EH (cell line): ENCODE data around the gene TBL1X.
"Not testable (repeated sequence)": the region's sequence is repeated elsewhere in the genome, so short reads cannot be mapped to it uniquely, and the experiment has no call there.

Source experiments
- DNase-seq: peaks from one replicate; pipeline ENCODE4 v3.0.0-alpha.2; 2015; ENCODE audit warnings: low read depth

Gene TBL1X

DNA sequence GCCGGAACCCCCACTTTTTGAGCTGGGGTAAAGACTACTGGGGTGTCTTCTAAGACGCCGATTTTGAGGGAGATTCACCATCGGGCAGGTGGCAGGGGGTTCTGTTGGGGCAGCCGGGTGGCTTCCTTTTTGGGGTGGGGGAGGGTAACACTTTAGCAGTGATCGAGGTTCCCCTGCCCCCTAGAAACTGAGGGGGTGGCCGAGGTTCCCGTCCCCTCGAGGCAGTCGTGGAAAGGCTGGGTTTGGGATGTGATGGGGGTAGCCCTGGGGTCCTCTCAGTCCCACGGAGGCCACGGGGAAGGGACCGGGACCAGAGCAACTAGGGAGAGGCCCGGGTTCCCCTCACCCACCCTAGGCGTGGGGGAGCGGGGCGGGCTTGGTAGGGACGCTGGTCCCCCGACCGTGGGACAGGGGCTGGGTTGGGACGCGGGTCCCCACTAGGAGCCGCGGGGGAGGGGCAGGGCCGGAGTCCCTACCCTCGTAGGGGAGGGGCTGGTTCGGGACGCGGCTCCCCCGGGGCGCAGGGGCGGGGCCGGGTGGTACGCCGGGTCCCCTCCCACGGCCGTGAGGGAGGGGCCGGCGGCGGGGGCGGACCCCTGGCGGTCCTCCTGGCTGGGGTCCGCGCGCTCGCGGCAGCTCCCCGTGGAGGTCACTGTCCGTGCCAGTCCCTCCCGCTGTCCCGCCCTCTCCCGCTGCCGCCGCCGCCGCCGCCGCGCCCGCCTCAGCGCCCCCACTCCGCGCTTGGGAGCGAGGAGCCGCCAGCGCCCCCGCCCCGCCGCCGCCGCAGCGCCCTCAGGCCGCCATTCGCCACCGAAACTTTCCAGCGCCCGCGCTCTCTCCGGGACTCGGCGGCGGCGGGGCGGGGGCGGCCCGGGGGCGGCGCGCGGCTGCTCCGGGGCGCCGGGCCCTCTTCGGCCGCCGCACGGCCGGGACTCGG is at the start of gene TBL1X:
Gene TBL1X (plus strand): TSS at position 624 of the 937 bp plus-strand sequence. CDS start 188,529 bp downstream, outside the sequence.
- peak; percentile 68 for DNase-seq

DNA sequence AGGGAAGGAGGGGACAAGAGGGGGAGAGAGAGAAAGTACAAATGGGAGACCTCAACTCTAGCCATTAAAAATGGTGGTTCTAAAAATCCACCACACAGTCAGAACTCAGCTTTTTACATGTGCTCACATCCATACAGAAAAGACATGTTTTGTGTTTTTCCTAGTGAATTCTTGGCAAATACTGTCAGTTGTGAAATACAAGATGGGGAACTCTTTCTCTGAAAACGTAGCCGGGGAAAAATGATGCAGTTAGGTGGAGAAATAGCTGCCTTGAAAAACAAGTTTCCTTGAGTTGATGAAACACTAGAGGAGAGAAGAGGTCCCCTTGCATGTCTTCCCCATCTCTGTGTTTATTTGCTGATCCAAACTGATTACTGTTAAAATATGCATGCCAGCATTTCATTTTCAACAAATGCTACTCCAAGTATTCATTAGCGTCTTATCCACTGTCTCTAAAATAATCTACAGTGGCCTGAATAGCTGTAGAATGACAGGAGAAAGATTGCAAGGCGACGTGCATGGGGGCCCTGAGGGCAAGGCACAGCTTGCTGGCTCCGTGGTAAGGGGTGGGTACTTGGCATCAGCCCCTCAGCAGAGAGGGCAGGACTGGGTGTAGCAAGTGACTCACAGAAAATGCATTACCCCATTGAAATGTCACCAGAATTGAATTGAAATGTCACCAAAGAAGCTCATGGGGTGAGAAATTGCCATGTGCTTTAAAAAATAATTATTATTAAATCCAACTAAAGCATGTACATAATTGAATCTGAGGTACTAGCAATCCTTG is 48.1 kb upstream of the TBL1X start:
- DNase-seq = peak; percentile 65

DNA sequence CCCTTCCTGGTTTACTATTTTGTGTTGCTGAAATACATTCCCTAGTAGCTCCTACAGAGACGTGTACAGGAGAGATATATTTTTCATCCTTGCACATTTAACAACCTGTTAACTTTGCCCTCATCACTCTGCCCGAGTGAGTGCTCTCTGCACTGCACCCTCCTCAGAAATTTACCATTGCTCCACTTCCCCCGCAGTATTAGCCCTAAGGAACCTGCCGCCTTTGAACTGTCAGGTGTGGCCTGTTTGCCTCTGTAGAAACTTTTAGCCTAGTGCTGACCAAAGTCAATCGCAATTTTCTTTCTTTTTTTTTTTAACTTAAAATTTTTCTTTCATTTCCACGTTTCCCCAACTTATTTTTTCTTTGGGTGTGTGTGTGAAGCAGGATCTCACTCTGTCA is 46.6 kb upstream of the TBL1X start:
- DNase-seq = no peak

- peak; percentile 39 for DNase-seq
These were observed 44.3 kb upstream of the TBL1X start for GRCh38 chrX:9420275-9421265.

GRCh38 chrX:9429767-9430166 is 35.1 kb upstream of the TBL1X start:
- DNase-seq = no peak

DNA sequence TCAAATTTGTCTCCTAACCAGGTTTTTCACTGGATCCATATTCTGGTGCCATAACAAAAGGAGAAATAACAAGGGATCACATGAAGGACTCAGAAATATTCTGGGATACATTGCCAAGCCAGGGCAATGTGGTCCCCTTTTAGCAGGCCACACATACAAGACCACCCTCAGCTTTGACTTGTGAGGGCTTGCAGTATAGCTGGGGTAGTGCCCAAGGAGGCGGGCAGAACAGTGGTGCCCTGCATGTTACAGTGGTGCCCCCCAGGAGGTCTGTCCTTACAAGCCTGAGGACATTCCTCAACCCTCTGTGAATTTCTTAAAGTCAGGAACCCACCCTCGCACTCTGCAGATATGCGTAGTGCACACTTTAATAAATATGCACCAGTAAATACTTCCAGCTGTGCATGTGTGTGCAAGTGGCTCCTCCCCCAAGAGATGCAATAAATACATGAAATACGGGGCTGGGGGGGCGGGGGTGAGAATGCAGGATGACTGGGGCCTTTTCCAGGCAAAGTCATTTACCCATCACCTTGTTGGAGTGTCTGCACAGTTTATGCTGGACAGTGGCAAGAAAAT is 34.4 kb upstream of the TBL1X start:
- no peak for DNase-seq

DNA sequence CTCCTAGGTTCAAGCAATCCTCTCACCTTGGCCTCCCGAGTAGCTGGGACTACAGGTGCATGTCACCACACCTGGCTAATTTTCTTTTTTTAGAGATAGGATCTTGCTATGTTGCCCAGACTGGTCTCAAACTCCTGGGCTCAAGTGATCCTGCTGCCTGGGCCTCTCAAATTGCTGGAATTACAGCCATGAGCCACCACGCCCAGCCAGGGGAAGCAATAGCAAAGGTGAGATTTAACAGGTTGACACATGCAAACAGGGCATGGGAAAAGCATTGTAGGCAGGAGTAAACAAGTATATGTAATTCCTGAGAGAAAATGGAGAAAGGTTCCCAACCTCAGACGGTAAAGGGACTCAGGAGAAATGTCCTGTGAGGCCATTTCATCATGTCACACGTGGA is 33.6 kb upstream of the TBL1X start:
- no peak for DNase-seq

DNA sequence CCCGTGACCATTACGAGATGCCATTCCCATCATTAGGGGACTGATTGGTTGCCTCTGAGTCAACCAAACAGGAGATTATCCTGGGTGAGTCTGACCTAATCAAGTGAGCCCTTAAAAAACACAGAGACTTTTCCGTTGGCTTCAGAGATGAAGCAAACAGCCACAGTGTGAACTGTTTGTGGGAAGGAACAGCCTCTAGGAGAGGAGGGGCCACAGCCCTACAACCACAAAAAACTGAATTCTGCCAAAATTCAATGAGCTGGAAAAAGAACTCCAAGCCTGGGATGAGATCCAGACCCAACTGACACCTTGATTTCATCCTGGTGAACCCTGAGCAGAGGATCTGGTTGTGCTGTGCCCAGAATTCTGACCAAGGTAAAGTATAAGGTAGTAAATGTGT is 31.3 kb upstream of the TBL1X start:
- DNase-seq = no peak

DNA sequence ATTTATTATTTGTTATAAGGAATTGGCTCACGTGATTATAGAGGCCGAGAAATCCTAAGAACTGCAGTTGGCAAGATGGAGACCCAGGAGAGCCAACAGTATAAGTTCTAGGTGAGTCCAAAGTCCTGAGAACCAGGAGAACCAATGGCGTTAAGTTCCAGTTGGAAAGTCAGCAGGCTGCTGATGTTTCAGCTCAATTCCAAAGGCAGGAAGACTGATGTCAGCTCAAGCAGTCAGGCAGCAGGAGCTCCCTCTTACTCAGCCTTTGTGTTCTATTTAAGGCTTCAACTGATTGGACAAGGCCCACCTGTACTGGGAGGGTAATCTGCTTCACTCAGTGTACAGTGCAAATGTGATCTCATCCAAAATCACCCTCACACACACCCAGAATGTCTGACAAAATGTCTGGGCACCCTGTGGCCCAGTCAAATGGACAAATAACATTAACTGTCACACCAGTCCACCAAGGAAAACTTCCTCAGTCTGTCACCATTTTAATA is 30.8 kb upstream of the TBL1X start:
- no peak for DNase-seq

DNA sequence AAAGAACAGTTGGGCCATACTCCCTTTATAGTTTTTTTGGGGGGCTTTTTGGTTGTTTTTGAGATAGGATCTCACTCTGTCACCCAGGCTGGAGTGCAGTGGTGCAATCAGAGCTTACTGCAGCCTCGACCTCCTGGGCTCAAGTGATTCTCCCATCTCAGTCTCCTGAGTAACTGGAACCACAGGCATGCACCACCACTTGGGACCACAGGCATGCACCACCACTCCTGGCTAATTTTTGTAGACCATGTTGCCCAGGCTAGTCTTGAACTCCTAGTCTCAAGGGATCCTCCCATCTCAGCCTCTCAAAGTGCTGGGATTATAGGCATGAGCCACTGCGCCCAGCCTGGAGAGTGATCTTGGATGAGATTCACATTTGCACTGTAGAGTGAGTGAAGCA is 29.8 kb upstream of the TBL1X start:
- DNase-seq = peak; percentile 52

GRCh38 chrX:9436812-9437211 is 28.0 kb upstream of the TBL1X start:
- DNase-seq = no peak

DNA sequence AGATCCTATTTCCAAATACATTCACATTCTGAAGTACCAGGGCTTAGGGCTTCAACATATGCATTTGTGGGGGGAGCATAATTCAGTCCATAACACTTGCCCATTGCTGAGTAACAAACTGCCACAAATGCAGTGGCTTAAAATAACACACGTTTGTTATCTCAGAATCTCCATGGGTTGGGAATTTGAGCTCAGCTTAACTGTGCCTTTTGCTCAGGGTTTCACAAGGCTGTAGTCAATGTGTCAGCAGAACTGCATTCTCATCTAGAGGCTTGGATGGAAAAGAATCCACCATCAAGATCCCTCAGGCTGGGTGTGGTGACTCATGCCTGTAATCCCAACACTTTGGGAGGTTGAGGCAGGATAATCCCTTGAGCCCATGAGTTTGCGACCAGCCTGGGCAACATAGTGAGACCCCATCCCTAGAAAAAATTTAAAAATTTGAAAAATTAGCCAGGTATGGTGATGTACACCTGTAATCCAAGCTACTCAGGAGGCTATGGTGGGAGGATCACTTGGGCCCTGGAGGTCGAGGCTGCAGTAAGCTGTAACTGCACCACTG is 25.8 kb upstream of the TBL1X start:
- DNase-seq = peak; percentile 77

- DNase-seq = peak; percentile 19
These were observed 24.6 kb upstream of the TBL1X start for GRCh38 chrX:9440116-9440844.

- DNase-seq = no peak
These were observed 22.8 kb upstream of the TBL1X start for GRCh38 chrX:9442056-9442455.

- DNase-seq = no peak
These were observed 21.5 kb upstream of the TBL1X start for GRCh38 chrX:9443327-9443726.

DNA sequence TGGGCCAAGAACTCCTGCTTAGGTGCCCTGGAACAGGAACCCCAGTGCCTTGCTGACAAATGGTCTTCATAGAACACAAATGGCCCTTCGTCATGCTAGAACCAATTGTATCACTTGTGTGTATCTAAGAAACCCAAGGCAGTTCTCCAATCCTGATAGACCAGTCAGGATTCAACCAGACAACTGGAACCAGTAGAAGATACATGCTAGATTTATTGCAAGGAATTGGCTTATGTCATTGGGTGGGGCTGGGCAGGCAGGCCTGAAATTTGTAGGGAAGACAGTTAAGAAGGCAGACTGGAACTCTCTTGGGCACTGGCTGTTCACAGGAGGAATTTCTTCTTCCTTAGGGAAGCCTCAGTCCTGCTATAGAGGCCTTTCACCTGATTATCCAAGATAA is 17.0 kb upstream of the TBL1X start:
- DNase-seq = no peak

- DNase-seq = no peak
These were observed 8.4 kb upstream of the TBL1X start for GRCh38 chrX:9456250-9457074.

GRCh38 chrX:9458034-9458433 is 6.8 kb upstream of the TBL1X start:
- not testable (repeated sequence) for DNase-seq

- DNase-seq = no peak
These were observed 6.3 kb upstream of the TBL1X start for GRCh38 chrX:9458516-9459078.
